ENCODE results near the gene FHDC1. TPM values are rescaled to one million over a fixed set of nuclear protein-coding genes. Genes with fewer than 3 reads are reported as not detected.

The FHDC1 gene
- total and polyA plus RNA-seq, 11 donors, result 0.04 to 0.97 (median 0.21) TPM

DNA sequence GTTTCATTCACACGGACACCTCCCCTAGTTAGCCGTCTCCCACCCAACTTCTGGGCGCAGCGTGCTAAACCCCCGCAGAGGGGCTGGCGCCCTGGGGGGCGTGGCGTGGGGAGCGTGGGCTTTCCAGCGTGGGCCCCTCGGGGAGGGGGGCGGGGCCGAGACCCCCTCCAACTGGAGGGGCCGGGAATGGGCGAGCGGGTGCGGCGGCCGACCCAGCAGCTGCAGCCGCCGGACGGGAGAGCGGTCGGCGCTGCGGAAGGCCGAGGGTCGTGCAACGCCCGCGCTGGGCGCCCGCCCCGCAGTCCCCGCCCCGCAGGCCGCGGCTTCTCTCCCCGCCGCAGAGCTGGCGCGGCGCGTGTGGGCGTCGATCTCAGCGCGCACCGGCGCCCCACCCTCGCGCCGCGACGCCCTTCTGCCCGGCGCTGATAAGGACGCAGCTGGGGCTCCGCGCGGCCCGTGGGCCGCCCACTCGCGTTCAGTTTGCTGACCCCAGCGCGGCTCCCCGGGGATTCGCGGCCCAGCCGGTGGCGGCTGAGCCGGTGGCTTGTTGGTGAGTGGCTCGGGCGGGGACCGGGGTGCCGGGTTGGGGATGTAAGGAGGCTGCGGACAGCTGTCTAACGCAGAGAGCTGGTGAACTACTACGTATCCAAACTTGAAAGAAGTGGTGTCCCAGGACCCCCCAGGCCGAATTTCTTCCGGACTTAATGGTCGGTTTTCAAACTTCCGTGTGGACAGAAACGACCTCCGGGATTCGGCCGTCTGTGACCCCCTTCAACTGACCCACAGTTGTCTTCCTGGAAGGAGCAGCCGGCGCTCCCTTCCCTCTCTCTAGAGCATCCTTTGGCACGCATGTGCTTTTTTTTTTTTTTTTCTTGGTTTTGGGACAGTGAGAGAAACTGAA is 1.5 kb downstream of the FHDC1 start:
- no peak for TF ChIP-seq POLR2A (IDR thresholded peaks at IDR 0.05)
- TF ChIP-seq, protein P1, sequence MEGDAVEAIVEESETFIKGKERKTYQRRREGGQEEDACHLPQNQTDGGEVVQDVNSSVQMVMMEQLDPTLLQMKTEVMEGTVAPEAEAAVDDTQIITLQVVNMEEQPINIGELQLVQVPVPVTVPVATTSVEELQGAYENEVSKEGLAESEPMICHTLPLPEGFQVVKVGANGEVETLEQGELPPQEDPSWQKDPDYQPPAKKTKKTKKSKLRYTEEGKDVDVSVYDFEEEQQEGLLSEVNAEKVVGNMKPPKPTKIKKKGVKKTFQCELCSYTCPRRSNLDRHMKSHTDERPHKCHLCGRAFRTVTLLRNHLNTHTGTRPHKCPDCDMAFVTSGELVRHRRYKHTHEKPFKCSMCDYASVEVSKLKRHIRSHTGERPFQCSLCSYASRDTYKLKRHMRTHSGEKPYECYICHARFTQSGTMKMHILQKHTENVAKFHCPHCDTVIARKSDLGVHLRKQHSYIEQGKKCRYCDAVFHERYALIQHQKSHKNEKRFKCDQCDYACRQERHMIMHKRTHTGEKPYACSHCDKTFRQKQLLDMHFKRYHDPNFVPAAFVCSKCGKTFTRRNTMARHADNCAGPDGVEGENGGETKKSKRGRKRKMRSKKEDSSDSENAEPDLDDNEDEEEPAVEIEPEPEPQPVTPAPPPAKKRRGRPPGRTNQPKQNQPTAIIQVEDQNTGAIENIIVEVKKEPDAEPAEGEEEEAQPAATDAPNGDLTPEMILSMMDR (IDR thresholded peaks at IDR 0.05), result no peak
- peak overlapping the region; percentile 50 to 71 (median 59) for H3K4me3 ChIP-seq
- peak; percentile 27 to 73 (median 48) for DNase-seq
- 0 to 2% (median 1%) methylated on average over 34 to 91 of the region's 91 CpGs for WGBS, 4 donors
- no peaks in the 10 kb centered on the region for H3K9me3 ChIP-seq
- intact Hi-C loops (cut with DNase I), result loop anchor here in 2 of 10 donors (10.0 kb wide), 1 partner anchor 147 kb away; no protein-coding TSS in a partner anchor
- no peaks in the 10 kb centered on the region for H3K36me3 ChIP-seq
- H3K4me1 ChIP-seq, result peaks cover 0 to 32% (median 12%) of the 10 kb centered on the region in 12 donors
- ATAC-seq, result peak; percentile 26 to 61 (median 48)
- peak overlapping the region in 2 of 12 donors; percentile 18 to 50 for H3K27ac ChIP-seq
- H3K27me3 ChIP-seq, result peaks cover 10 to 68% (median 40%) of the 10 kb centered on the region in 9 donors

DNA sequence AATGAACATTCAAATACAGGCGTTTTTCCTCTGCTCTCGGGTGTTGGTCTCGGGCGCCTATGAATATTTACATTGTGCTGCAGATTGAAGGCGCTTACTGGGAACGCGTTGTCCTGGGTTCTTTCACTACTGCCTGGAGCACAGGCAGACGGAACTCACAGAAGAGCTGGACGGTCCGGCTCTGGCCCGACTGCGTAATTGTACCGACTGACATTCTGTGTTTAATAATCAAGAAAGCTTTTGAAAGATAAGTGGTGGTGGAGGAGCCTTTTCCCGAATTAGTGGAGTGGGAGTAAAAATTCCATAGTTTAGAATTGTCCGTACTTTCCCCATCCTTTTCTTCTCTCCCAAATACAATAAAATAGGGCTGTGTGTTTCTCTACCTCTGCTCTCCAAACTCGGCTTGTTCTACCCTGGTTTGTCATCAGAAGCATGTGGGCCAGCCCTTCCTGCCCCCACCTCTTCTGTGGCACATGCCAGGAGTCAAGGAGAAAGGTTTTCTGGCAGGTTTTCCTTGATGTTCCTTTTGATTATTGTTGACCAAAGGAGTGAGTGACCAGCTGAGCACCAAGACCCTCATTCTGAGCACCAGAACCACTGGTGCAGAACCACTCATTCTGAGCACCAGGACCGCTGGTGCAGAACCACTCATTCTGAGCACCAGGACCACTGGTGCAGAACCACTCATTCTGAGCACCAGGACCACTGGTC is 2.3 kb downstream of the FHDC1 start:
- Histone ChIP-seq H3K27me3 (peaks cover 10 to 68% (median 40%) of the 10 kb centered on the region in 9 donors), H3K4me1 (peaks cover 0 to 32% (median 12%) of the 10 kb centered on the region in 12 donors), H3K27ac (peak overlapping the region in 1 of 12 donors; percentile 18), H3K36me3 (no peaks in the 10 kb centered on the region), H3K9me3 (no peaks in the 10 kb centered on the region), H3K4me3 (peak overlapping the region; percentile 50 to 71 (median 59))
- 28 to 39% (median 31%) methylated on average over 17 of the region's 17 CpGs for WGBS, 4 donors
- TF ChIP-seq, protein P1 (IDR thresholded peaks at IDR 0.05), result no peak
- no peak for TF ChIP-seq POLR2A (IDR thresholded peaks at IDR 0.05)
- intact Hi-C loops (cut with DNase I), result loop anchor here in 2 of 10 donors (10.0 kb wide), 1 partner anchor 146 kb away; no protein-coding TSS in a partner anchor
- ATAC-seq (peak in 3 of 4 donors; percentile 7 to 41 (median 19)), DNase-seq (no peak)

DNA sequence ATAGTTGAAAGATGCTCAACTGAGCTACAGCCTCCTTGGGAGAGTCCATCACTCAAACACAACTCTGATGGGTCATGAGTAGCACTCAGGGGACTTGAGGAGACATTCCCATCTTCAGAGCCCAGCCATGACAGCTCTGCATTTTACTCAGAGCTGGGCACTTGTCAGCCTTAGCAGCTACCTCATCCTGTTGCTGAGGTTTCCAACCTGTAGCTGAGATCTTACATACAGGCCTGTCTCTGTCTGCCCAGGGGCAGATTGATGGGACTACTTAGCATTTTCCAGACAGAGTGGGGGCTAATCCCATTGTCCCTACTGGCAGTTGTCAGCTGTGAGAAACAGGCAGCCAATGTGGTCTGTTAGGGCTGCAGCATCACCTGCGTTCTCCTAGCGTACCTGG is 3.5 kb downstream of the FHDC1 start:
- intact Hi-C loops (cut with DNase I), result loop anchor here in 2 of 10 donors (10.0 kb wide), 1 partner anchor 145 kb away; no protein-coding TSS in a partner anchor
- H3K27me3 ChIP-seq, result peaks cover 10 to 59% (median 38%) of the 10 kb centered on the region in 9 donors

More for the DNA sequence above, 3.5 kb downstream of the FHDC1 start:
- Histone ChIP-seq H3K36me3 (no peaks in the 10 kb centered on the region), H3K4me3 (no peak overlapping the region), H3K27ac (no peak overlapping the region), H3K9me3 (no peaks in the 10 kb centered on the region), H3K4me1 (peaks cover 0 to 32% (median 14%) of the 10 kb centered on the region in 12 donors)
- ATAC-seq, result no peak
- TF ChIP-seq, protein P1 (IDR thresholded peaks at IDR 0.05), result no peak
- no peak for TF ChIP-seq POLR2A (IDR thresholded peaks at IDR 0.05)
- WGBS, 4 donors, result 93 to 100% (median 94%) methylated on average over 2 of the region's 2 CpGs
- DNase-seq, result no peak
